HG03045 (cell line): ENCODE data around the gene CAPSL.
"Not testable (repeated sequence)": the region's sequence is repeated elsewhere in the genome, so short reads cannot be mapped to it uniquely, and the experiment has no call there.

Experiments
- ATAC-seq: cut with Tn5 transposase; IDR thresholded peaks from one replicate; pipeline ENCODE4 v1.9.1; 2021; ENCODE audit warnings: mild to moderate bottlenecking, moderate library complexity; ENCODE audit not compliant: unreplicated experiment

The CAPSL gene

GRCh38 chr5:35877655-35878054, 60.8 kb downstream of the CAPSL start:
- ATAC-seq, result no peak

GRCh38 chr5:35876922-35877321, 61.5 kb downstream of the CAPSL start:
- no peak for ATAC-seq

DNA sequence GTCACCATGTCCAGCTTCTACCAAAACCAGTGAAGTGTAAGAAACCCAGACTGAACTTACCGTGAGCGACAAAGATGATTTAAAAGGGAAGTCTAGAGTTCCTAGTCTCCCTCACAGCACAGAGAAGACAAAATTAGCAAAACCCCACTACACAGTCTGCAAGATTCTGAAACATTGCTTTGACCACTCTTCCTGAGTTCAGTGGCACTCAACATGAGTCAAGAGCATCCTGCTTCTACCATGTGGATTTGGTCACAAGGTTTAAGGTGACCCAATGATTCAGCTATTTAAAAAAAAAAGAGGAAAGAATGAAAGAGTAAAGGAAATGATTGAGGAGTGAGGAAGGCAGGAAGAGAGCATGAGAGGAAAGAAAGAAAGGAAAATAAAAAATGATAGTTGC, 62.0 kb downstream of the CAPSL start:
- ATAC-seq, result no peak

GRCh38 chr5:35870605-35871004, 67.8 kb downstream of the CAPSL start:
- ATAC-seq, result no peak

DNA sequence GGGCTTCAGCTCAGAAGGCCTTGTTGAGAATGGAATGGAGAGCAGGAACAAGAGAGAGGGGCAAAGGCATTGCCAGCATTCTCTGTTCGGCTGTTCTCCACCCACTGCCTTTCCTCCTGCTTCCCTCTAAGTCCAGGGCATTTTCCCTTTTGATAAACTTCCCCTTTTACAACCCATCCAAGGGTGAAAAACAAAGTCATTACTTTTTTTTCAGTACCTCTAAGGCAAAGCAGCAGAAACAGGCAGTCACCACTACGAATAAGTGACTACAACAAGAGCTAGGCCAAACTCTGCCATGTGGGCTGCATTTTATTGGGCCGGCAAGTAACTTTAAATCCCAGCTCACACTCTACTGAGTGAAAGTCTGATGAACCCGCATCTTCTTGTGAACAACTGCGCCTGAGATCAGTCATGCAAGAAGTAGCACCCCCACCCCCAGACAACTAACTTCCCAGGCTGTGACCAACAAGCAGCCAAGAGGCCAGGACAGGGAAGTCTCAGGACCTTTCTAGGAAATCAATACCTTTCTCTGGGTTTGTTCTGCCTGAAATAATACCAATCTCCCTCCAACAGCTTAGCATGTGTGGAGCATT, 68.6 kb downstream of the CAPSL start:
- no peak for ATAC-seq

- ATAC-seq, result no peak
Measured at GRCh38 chr5:35867998-35868397, 70.4 kb downstream of the CAPSL start.

DNA sequence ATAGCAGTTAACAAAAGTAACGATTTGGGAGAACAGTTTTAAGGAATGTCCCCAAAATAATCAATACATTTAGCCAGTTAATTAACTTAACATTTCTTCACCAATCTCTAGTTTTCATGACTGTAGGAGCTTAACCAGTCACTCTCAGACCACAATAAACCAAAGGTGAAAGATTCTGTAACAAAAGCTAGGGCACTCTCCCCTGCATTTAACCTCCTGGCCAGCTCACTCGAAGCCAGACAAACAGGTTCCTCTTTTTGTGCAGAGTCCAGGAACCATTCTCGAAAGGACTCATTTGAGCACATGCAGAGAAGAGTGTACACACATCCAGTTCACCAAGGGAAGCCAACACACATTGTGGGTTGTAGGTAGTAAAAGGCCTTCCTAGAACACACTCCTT, 75.3 kb downstream of the CAPSL start:
- no peak for ATAC-seq

DNA sequence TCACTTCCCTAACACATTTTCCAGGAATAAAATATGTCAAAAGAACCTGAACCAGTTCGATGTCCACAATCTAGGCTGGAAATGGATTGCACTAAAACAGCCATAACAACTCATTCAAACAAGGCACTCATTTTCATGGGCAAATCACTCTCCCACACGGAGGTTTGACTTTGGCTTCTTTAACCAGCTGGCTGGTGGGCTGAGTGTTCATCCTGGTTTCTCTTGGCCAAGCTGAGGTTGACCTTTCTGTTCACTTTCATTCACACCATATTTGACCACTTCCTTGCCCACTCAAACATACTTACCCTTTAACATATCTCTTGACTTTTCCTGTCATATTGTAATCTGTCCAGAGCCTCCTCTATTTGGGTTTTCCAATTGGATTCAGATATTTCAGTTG, 76.3 kb downstream of the CAPSL start:
- no peak for ATAC-seq

GRCh38 chr5:35861718-35862117, 76.7 kb downstream of the CAPSL start:
- no peak for ATAC-seq

GRCh38 chr5:35860686-35861085, 77.7 kb downstream of the CAPSL start:
- no peak for ATAC-seq

DNA sequence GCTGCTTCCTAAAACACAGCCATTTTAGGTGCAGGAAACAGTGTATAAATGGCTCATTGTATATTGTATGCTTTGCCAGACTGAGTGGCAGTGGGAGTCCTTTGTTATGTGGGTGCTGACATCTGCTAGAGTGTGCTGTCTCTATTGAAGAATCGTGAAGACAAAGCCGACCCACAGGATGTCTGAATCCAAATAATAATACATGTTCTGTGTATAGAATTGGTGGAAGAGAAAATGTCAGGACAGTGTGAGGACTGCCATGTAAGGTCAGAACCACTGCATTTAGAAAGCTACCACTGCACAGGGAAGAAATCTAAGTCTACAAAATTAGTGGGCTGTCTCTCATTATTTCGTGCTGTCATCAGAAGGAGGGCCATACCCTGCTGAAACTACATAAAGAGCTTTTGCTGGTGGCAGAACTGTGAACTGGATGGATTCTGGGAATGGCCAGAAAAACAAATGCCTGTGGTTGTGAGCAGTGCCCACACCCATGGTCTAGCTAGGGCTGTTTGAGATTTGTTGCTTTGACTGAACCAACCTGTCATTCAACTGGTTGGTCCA, 79.2 kb downstream of the CAPSL start:
- ATAC-seq, result no peak

DNA sequence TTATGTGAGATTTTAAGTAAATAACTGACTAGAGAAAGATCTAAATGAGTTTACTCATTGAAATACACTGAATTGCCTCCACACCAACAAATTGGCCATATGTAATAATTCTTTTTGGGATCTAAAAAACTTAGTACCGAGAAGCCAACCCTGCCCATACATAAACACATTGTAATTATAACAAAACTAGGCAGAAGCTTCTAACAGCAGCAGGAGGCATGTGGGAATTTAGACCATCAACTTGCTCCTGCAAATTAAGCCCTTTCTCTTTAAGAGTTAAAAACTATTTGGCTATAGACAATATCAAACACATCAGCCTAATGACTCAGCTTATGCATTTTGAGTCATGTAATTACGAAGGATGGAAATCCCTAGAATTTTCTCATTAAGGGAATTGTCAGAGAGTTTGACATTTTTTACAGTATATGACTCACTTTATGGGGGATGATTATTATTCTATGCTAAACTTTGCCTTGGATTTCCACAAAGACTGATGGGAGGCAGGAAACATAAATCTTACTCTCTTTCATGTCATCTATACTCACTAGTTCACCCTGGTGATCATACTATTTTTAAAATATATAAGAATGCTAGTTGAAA, 80.7 kb downstream of the CAPSL start:
- ATAC-seq, result no peak

DNA sequence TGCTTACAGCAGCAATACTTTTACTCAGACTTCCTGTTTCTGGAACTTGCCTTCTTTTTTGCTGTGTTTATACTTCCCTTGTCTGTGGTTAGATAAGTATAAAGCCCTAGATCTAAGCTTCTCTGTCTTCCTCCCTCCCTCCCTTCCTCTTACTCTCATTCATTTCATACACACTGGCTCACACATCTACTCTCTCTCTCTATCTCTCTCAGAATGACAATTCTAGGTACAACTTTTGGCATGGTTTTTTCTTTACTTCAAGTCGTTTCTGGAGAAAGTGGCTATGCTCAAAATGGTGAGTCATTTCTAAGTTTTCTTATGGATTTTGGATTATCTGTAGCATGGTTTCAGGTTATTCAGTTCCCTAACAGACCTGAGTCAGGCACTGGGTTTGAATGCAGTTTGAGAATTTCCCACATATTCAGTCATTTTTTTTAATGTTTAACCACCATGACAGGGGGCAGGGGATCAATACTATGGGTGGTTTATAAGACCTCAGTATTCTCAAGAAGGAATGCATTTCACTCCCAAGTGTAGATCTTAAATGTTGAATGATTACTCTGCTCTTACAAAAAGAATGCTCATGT, 81.6 kb downstream of the CAPSL start, which contains the start of gene IL7R:
IL7R (plus strand) TSS at position 127 of the 587 bp plus-strand sequence; CDS start at position 214, 87 bp downstream.
- ATAC-seq, result no peak

DNA sequence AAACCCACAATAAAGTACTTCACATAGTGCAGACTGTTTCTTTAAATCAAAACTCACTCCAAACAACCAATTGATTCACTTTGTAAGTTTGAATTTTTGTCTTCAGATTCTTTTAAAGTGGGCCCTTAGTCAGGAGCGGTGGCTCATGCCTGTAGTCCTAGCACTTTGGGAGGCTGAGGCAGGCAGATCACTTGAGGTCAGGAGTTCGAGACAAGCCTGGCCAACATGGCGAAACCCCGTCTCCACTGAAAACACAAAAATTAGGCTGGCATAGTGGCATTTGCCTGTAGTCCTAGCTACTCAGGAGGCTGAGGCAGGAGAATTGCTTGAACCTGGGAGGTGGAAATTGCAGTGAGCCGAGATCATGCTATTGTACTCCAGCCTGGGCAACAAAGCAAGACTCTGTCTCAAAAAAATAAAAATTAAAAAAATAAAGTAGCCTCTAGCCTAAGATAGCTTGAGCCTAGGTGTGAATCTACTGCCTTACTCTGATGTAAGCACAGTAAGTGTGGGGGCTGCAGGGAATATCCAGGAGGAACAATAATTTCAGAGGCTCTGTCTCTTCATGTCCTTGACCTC, 82.1 kb downstream of the CAPSL start:
- not testable (repeated sequence) for ATAC-seq

GRCh38 chr5:35855187-35855586, 83.2 kb downstream of the CAPSL start:
- ATAC-seq, result no peak
